Measurements from ENCODE around the gene MED14. TPM values are rescaled to one million over a fixed set of nuclear protein-coding genes. Genes with fewer than 3 reads are reported as not detected.

MED14 gene
- total RNA-seq, 4 donors from 2014 or later = 33.1 to 102 (median 42.9) TPM

DNA sequence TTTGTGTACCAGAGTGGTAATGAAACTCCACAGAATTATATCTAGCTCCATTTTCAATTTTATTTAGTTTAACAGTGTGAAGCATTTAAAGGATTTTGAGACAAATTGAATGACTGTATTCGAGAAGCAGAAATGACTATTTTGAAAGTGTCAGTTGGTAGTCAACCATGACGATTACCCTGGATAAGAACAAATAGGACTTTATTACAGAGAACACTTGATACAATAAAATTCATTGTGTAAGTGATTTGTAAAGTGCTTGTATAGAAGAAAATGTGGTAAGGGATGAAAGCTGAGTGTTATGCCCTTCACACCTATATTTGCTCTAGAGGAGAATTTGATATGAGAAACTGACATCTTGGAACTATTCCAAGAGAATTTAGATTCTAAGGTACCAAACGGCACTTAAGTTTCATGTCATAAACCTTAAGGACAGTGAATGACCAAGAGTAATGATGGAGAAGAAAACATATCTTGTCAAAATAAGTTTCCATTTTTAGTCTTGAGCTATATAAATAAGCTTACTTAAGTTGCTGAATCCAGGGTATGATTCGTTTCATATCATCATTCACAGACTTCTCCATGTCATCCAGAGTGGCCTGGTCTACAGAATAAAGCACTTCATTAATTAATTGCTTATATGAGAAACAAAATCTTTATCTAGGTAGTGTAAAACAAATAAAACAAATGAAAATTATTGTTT lies 34.6 kb downstream of the MED14 start:
- Histone ChIP-seq H3K27ac (no peak overlapping the region), H3K4me1 (no peaks in the 10 kb centered on the region), H3K9me3 (no peaks in the 10 kb centered on the region), H3K36me3 (peaks cover 17% of the 10 kb centered on the region), H3K27me3 (no peaks in the 10 kb centered on the region), H3K4me3 (no peak overlapping the region)
- TF ChIP-seq POLR2AphosphoS5 (IDR thresholded peaks at IDR 0.05) (no peak), POLR2A (IDR thresholded peaks at IDR 0.05) (no peak), EP300 (IDR thresholded peaks at IDR 0.05) (no peak)
- TF ChIP-seq, protein P1, sequence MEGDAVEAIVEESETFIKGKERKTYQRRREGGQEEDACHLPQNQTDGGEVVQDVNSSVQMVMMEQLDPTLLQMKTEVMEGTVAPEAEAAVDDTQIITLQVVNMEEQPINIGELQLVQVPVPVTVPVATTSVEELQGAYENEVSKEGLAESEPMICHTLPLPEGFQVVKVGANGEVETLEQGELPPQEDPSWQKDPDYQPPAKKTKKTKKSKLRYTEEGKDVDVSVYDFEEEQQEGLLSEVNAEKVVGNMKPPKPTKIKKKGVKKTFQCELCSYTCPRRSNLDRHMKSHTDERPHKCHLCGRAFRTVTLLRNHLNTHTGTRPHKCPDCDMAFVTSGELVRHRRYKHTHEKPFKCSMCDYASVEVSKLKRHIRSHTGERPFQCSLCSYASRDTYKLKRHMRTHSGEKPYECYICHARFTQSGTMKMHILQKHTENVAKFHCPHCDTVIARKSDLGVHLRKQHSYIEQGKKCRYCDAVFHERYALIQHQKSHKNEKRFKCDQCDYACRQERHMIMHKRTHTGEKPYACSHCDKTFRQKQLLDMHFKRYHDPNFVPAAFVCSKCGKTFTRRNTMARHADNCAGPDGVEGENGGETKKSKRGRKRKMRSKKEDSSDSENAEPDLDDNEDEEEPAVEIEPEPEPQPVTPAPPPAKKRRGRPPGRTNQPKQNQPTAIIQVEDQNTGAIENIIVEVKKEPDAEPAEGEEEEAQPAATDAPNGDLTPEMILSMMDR (IDR thresholded peaks at IDR 0.05) = no peak
- 87% methylated on average over 4 of the region's 4 CpGs for WGBS
- no peak for DNase-seq (ENCODE audit: low spot score in 2 of 2)

DNA sequence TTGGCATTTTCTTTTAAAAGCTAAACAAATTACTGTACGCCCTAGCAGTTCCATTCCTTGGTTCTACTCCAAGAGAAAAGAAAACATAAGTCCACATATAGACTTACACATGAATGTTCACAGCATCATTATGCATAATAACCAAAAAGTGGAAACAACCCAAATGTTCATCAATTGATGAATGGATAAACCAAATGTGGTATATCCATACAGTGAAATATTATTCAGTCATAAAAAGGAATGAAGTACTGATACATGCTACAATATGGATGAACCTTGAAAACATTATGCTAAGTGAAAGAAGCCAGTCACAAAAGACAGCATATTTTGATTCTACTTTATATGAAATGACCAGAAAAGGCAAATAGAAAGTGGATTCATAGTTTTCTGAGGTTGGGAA lies 36.5 kb downstream of the MED14 start:
- no peak overlapping the region for H3K4me3 ChIP-seq
- no peaks in the 10 kb centered on the region for H3K9me3 ChIP-seq
- 66% methylated on average over 1 of the region's 1 CpG for WGBS
- no peaks in the 10 kb centered on the region for H3K27me3 ChIP-seq
- DNase-seq (ENCODE audit: low spot score in 2 of 2) = no peak
- TF ChIP-seq POLR2AphosphoS5 (IDR thresholded peaks at IDR 0.05) = no peak
- no peak for TF ChIP-seq POLR2A (IDR thresholded peaks at IDR 0.05)
- TF ChIP-seq EP300 (IDR thresholded peaks at IDR 0.05) = no peak
- TF ChIP-seq, protein P1 (IDR thresholded peaks at IDR 0.05) = no peak
- H3K27ac ChIP-seq = no peak overlapping the region
- H3K4me1 ChIP-seq = no peaks in the 10 kb centered on the region
- peaks cover 18% of the 10 kb centered on the region for H3K36me3 ChIP-seq

DNA sequence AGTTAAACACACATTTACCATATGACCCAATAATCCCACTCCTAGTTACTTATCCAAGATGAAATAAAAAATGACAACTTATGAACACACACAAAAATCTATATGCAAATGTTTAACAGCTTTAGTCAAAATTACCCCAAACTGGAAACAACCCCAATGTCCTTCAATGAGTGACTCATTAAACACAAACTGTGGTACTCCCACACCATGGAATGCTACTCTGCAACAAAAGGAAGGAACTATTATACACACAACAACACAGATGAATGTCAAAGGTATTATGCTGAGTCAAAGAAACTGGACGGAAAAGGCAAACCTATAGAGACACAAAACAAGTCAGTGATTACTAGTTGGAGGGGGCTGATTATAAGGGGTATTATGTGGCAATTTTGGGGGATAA lies 40.5 kb downstream of the MED14 start:
- 100% methylated on average over 1 of the region's 1 CpG for WGBS
- TF ChIP-seq, protein P1 (IDR thresholded peaks at IDR 0.05) = no peak
- DNase-seq (ENCODE audit: low spot score in 2 of 2) = no peak
- Histone ChIP-seq H3K4me1 (no peaks in the 10 kb centered on the region), H3K27ac (no peak overlapping the region), H3K27me3 (no peaks in the 10 kb centered on the region), H3K4me3 (no peak overlapping the region), H3K36me3 (peaks cover 19% of the 10 kb centered on the region), H3K9me3 (no peaks in the 10 kb centered on the region)

DNA sequence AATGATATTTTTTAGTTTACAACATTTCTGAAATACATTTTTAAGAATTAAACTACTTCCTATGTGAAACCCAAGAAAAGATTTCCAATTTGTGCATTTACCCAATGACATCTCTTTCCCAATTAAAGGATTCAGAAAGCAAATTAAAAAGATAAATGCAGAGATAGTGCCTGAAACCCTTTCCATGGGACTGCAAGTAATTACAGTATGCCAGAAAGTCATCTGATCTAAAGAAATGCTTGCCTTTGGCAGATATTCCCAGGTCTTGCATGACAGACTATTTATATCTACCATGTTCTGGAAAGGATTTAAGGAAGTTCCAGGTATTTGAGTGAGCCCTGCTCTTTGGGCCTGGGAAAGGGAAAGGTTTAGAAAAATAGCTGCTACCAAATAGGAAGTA lies 46.4 kb downstream of the MED14 start:
- TF ChIP-seq, protein P1 (IDR thresholded peaks at IDR 0.05) = no peak
- TF ChIP-seq POLR2A (IDR thresholded peaks at IDR 0.05) (no peak), POLR2AphosphoS5 (IDR thresholded peaks at IDR 0.05) (no peak), EP300 (IDR thresholded peaks at IDR 0.05) (no peak)
- Histone ChIP-seq H3K9me3 (no peaks in the 10 kb centered on the region), H3K27me3 (no peaks in the 10 kb centered on the region), H3K36me3 (peaks cover 19% of the 10 kb centered on the region), H3K4me3 (no peak overlapping the region), H3K4me1 (no peaks in the 10 kb centered on the region), H3K27ac (no peak overlapping the region)
- DNase-seq (ENCODE audit: low spot score in 2 of 2) = no peak

DNA sequence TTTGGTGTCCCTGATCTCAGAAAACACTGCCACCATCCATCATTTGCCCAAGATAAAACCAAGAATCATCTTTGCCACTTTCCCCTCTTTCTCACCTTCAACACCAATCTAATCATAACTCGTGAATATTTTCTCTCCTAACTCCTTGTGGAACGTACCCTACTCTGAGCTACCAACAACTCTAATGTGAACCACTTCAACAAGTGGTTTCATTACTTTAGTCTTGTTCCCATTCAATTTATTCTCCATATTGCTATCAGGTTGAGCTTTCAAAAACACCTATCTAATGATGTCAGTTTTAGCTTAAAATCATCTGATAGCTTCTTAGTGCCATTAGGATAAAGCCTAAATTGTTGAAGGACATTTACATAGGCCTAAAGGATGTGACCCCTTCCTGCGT lies 48.2 kb downstream of the MED14 start:
- no peak for DNase-seq (ENCODE audit: low spot score in 2 of 2)
- H3K4me3 ChIP-seq = no peak overlapping the region
- H3K27me3 ChIP-seq = no peaks in the 10 kb centered on the region
- no peak overlapping the region for H3K27ac ChIP-seq
- peaks cover 19% of the 10 kb centered on the region for H3K36me3 ChIP-seq
- TF ChIP-seq POLR2AphosphoS5 (IDR thresholded peaks at IDR 0.05) (no peak), POLR2A (IDR thresholded peaks at IDR 0.05) (no peak), EP300 (IDR thresholded peaks at IDR 0.05) (no peak)
- TF ChIP-seq, protein P1 (IDR thresholded peaks at IDR 0.05) = no peak
- H3K4me1 ChIP-seq = no peaks in the 10 kb centered on the region
- WGBS = 89% methylated on average over 3 of the region's 3 CpGs
- no peaks in the 10 kb centered on the region for H3K9me3 ChIP-seq
